Endothelial cell (in vitro differentiated cells): Measurements from ENCODE around the gene FRMD4A. TPM values are rescaled to one million over a fixed set of nuclear protein-coding genes. Genes with fewer than 3 reads are reported as not detected.
A peak's percentile ranks its signal among the peaks of the same experiment; 100 is the strongest.

Source experiments
- DNase-seq: peaks from one replicate; pipeline ENCODE4 v3.0.0; 2021; ENCODE audit warnings: low spot score
- H3K27ac Mint-ChIP-seq: one replicate; pipeline ENCODE4 v1.8.0; 2021; ENCODE audit warnings: mixed read lengths, inconsistent platforms; ENCODE audit not compliant: unreplicated experiment
- H3K27me3 Mint-ChIP-seq: one replicate; pipeline ENCODE4 v1.8.0; 2021; ENCODE audit warnings: mild to moderate bottlenecking, moderate library complexity, mixed read lengths, inconsistent platforms; ENCODE audit not compliant: unreplicated experiment
- H3K36me3 Mint-ChIP-seq: one replicate; pipeline ENCODE4 v1.8.0; 2021; ENCODE audit warnings: mild to moderate bottlenecking, low read depth, mixed read lengths, inconsistent platforms; ENCODE audit not compliant: unreplicated experiment
- H3K4me1 Mint-ChIP-seq: one replicate; pipeline ENCODE4 v1.8.0; 2021; ENCODE audit warnings: mild to moderate bottlenecking, mixed read lengths, inconsistent platforms; ENCODE audit not compliant: unreplicated experiment
- H3K4me3 Mint-ChIP-seq: one replicate; pipeline ENCODE4 v1.8.0; 2021; ENCODE audit warnings: mild to moderate bottlenecking, mixed read lengths, inconsistent platforms; ENCODE audit not compliant: unreplicated experiment
- H3K9me3 Mint-ChIP-seq: one replicate; pipeline ENCODE4 v1.8.0; 2021; ENCODE audit warnings: mixed read lengths, inconsistent platforms; ENCODE audit not compliant: unreplicated experiment
- total RNA-seq: library from RNA; stranded (reverse); fragmentation: NEBNext Ultra II Directional; extraction: Animal tissue kit (Norgen Biotek cat#: 25700); gene quantifications from one replicate; pipeline ENCODE4 v1.2.1, GENCODE V29; 2021; ENCODE audit not compliant: unreplicated experiment
- TF ChIP-seq, protein P1 (sequence below): fragments of 200-600 bp; sonication (generic); IDR thresholded peaks from one replicate; pipeline ENCODE4 v1.5.0; 2021; ENCODE audit warnings: antibody characterized with exemption; ENCODE audit not compliant: unreplicated experiment

Gene FRMD4A
- total RNA-seq, 1 donor from 2014 or later = 68.9 TPM

DNA sequence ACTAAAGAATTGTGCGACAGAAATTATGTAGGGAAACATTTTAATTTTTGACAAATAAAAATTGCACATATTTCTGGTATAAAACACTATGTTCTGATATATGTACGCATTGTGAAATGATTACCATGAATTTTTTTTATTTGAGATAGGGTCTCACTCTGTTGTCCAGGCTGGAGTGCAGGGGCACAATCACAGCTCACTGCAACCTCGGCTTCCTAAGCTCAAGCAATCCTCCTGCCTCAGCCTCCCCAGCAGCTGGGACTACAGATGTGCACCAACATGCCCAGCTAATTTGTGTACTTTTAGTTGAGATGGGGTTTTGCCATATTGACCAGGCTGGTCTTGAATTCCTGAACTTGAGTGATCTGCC, 149.2 kb downstream of the FRMD4A start:
- peaks cover 49% of the 10 kb centered on the region for H3K4me1 Mint-ChIP-seq
- H3K9me3 Mint-ChIP-seq = peaks cover 4% of the 10 kb centered on the region
- no peak for DNase-seq
- H3K36me3 Mint-ChIP-seq = peaks cover 5% of the 10 kb centered on the region
- TF ChIP-seq, protein P1, sequence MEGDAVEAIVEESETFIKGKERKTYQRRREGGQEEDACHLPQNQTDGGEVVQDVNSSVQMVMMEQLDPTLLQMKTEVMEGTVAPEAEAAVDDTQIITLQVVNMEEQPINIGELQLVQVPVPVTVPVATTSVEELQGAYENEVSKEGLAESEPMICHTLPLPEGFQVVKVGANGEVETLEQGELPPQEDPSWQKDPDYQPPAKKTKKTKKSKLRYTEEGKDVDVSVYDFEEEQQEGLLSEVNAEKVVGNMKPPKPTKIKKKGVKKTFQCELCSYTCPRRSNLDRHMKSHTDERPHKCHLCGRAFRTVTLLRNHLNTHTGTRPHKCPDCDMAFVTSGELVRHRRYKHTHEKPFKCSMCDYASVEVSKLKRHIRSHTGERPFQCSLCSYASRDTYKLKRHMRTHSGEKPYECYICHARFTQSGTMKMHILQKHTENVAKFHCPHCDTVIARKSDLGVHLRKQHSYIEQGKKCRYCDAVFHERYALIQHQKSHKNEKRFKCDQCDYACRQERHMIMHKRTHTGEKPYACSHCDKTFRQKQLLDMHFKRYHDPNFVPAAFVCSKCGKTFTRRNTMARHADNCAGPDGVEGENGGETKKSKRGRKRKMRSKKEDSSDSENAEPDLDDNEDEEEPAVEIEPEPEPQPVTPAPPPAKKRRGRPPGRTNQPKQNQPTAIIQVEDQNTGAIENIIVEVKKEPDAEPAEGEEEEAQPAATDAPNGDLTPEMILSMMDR = no peak
- peak overlapping the region; percentile 92 for H3K27ac Mint-ChIP-seq
- H3K27me3 Mint-ChIP-seq = peaks cover 9% of the 10 kb centered on the region
- H3K4me3 Mint-ChIP-seq = no peak overlapping the region

DNA sequence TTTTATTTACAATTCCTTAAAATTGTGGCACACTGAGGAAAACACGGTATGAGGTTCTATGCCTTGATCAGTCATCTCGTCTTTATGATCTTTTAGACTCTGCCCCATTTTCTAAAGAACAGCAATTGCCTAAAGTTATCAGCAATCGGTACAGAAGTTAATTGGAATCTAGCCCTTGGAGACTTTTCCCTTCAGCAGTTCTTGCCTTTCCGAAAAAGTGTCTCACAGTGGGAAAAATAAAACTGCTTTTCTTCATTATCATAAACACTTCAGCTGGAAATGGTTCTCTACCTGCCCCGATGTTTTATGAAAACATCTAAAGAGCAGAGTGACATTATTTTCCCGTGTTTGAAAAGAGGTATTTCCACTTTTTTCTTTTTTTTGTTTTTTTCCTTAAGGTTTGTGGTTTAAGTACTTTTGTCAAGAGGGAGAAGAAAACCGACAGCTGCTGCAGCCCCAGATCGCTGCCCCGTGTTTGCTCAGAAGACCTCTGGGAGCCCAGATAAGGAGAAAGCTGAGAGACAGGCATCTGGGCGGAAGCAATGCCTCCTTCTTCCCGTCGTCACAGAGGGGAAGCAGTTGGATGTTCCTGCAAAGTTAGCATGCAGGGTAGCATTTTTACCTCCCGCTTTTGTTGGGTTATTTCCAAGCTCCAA, 149.7 kb downstream of the FRMD4A start:
- H3K36me3 Mint-ChIP-seq = peaks cover 5% of the 10 kb centered on the region
- peaks cover 9% of the 10 kb centered on the region for H3K27me3 Mint-ChIP-seq
- TF ChIP-seq, protein P1 = no peak
- no peak overlapping the region for H3K4me3 Mint-ChIP-seq
- peaks cover 4% of the 10 kb centered on the region for H3K9me3 Mint-ChIP-seq
- peaks cover 45% of the 10 kb centered on the region for H3K4me1 Mint-ChIP-seq
- peak overlapping the region; percentile 95 for H3K27ac Mint-ChIP-seq
- DNase-seq = peak; percentile 71

DNA sequence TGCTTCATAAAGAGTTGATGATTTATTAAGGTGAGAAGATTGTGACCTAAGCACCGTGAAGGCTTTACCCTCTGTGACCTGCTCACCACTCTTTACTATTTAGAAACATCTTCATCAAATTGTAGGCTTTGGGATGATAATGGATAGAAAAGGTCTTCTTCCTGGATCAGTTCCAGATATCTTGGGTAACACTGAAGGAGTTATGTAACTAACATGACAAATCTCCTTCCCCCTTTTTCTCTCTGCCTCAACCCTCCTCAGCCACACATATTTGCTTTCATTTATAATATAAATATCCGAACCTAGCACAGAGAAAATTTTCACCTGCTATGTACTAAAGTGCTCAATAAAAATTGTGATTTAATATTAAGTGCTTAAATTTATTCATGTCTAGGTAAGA, 151.5 kb downstream of the FRMD4A start:
- peaks cover 7% of the 10 kb centered on the region for H3K27me3 Mint-ChIP-seq
- TF ChIP-seq, protein P1 = no peak
- no peak overlapping the region for H3K27ac Mint-ChIP-seq

DNA sequence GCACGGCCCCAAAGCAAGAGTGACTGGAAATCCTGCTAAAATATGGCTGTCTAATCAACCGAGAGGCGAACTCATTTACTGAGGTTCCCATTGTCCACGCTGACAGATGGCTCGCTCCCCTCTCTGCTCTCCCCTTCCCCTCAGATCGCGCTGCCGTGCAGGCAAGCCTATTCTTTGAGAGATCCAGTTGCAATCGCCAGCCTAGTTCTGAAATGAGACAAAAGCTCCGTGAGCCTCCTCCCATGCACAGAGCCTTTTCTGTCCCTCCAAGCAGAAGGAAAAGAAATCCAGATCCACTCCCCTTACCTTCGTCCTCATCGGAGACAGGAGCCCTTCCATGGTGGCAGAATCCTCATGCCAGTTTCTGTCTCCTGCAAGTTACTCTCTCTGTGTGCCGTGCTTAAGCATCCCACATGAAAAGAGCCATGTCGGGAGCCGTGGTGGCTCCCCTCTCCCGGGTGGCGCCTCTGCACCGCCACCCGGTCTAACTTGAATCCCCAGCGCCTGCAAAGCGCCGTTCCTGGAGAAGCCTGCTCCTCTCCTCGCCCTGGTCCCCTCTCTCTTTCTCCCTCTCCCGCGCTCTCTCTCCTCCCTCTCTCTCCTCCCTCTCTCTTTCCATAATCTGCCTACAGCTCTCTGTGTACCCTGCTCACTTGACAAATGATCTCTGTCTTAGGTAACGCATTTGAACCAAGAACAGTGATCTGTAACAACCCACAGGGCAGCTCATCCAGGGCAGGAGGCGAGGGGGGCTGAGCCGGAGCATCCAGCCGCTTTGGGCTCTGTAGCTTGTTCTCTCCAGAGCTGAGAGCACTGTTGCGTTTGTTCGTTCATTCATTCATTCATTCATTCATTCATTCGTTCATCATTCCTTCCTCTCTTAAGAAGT, 156.8 kb downstream of the FRMD4A start:
- TF ChIP-seq, protein P1 = no peak
- Mint-ChIP-seq H3K27me3 (peaks cover 6% of the 10 kb centered on the region), H3K36me3 (no peaks in the 10 kb centered on the region), H3K27ac (peak overlapping the region; percentile 72), H3K4me1 (peaks cover 24% of the 10 kb centered on the region), H3K4me3 (peak overlapping the region; percentile 95), H3K9me3 (no peaks in the 10 kb centered on the region)
- DNase-seq = peak; percentile 25

More for the DNA sequence above, 151.5 kb downstream of the FRMD4A start:
- DNase-seq = no peak
- H3K36me3 Mint-ChIP-seq = no peaks in the 10 kb centered on the region
- no peak overlapping the region for H3K4me3 Mint-ChIP-seq
- H3K9me3 Mint-ChIP-seq = no peaks in the 10 kb centered on the region
- H3K4me1 Mint-ChIP-seq = peaks cover 35% of the 10 kb centered on the region

DNA sequence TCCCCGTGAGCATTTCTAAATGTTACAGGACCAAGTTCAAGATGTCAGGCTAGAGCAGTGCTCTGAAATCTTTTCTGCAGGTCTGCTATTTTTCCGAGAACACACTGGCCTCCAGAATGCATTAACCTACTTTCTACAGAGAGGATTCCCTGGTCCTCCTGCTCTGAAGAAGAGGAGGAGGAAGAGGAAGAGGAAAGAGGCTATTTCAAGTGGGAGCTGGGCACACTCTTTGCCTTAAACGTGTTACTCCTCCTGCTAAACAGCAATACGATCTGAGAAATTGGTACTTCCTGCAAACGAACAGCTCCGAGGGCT, 157.4 kb downstream of the FRMD4A start:
- H3K9me3 Mint-ChIP-seq = no peaks in the 10 kb centered on the region
- H3K27ac Mint-ChIP-seq = peak overlapping the region; percentile 72
- peaks cover 25% of the 10 kb centered on the region for H3K4me1 Mint-ChIP-seq
- H3K4me3 Mint-ChIP-seq = peak overlapping the region; percentile 95
- no peaks in the 10 kb centered on the region for H3K36me3 Mint-ChIP-seq
- DNase-seq = no peak
- TF ChIP-seq, protein P1 = no peak
- peaks cover 6% of the 10 kb centered on the region for H3K27me3 Mint-ChIP-seq
